NK-92 (cell line): ENCODE measurements around the gene LRRC15.

Experiments used
- DNase-seq: peaks from one replicate; lab custom pipeline; 2025; ENCODE audit not compliant: unreplicated experiment; lab: John Stamatoyannopoulos, UW

LRRC15 gene

DNA sequence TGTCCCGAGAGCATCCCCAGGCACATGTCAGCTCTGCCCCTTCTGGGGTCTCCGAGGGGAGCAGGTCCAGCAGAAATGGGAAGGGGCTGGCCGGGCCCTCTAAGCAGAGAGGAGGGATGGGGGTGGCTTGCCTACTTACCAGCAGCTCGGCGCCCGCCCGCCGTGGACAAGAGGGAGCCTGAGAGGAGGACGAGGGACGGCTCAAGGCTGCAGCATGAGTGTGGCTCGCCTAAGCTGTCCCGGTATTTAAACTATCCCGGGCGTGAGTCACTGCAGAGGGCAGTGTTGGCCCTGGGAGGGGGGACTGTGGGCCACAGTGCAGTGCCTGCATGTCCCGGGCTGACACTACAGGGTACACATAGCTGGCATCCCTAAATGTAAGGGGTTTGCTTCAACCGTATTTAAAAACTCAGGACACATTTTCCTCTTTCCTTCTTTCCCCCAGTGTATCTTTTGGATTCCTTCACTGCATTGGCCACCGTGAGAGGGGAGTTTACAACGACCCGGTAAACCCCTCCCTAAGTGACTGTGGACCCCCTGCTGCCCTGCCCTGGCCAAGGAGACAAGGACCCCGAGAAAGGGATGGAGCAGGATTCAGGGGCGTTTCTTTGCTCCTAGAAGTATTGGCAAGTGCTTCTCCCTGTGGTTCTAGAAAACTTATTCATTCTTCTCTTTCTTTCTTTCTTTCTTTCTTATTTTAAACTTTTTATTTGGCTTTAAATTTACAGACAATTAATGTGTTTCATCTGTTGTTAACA, at the start of gene LRRC15:
LRRC15 (minus strand) TSS at position 222 of the 758 bp plus-strand sequence. CDS start 8,700 bp downstream, outside the sequence.
- no peak for DNase-seq

DNA sequence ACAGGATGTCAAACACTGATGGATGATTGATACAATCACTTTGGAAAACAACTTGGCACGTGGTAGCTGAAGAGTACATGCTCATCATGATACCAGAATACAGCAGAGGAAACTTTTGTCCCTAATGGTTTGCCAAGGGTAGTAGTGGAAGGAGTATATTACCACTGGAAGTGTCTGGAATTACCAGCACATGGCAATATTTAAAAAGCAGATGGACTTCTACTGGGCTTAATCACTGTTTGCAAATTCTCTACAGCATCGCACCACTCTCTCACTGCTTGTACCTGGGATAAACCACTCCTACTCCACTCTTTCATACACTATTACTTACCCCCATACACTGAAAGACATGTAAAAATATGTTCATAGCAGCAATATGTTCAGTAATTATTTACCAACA, 49.1 kb upstream of the LRRC15 start:
- no peak for DNase-seq

DNA sequence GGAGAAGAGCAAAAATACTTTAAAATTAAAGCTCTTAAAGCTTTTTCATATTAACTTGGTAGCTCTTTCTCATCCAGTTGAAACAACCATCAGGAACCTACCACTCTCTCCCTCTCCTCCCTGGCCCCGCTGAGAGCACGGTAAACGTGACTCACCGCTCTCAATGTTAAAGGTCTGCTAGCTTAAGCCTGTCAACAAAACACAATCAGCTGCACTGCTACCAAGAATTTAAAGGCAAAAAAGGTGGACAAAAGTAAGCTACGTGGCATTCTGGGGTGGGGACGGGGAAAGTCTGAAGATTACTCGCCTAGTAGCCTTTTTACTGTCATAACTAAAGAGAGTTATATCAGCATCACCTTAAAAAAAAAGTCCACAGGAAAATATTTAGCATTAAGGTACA, 37.9 kb upstream of the LRRC15 start:
- no peak for DNase-seq

DNA sequence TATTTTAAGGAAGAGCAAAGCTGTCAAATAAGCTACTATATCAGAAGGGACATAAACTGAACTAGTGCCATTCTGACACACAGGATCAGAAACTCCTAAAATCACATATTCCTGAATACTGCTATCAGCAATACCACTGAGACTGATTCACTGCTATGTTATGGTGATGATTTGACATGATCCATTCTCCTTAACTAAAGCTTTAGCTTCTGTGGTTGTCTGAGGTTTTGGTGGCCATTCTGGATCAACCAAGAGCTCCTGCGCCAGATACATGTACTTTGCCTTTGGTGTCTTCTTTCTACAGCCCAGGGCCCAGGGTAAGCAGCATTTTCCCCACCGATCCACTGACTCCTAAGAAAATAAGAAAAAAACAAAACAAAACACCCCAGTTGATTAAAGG, 36.2 kb upstream of the LRRC15 start:
- DNase-seq, result no peak

DNA sequence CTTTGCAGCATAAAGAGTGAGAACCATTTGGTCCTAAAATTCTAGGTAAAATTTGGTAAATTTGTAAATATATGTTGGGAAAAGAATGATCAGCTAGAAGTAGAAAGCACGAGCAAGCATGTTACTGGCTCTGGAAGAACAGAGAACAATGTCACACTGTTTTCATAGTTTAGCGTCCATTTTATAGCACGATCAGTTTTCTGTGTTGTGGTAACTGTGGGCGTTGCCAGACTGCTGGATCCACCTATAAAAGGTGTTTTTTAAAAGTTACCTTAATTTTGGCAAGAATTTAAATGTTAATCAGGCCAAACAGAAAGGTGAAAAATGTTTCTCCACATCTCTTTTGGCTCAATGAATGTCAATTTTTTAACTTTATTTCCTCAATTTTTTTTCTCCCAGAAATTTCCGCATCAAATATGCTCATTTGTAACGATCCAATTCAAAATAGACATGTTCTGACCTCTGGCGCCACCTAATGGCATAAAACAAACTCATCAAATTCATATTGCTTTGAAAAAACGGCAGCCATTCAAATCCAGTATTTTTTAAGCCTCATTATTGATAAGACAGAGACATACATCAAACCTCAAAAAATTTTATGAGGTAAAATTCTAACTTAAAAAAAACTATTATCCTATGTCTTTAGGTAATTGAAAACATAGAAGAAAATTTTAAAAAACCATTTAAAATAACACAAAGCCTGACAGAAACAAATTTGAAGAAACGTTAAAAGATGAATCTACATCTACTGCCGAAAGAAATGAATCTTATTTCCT, 35.0 kb upstream of the LRRC15 start:
- DNase-seq, result no peak

DNA sequence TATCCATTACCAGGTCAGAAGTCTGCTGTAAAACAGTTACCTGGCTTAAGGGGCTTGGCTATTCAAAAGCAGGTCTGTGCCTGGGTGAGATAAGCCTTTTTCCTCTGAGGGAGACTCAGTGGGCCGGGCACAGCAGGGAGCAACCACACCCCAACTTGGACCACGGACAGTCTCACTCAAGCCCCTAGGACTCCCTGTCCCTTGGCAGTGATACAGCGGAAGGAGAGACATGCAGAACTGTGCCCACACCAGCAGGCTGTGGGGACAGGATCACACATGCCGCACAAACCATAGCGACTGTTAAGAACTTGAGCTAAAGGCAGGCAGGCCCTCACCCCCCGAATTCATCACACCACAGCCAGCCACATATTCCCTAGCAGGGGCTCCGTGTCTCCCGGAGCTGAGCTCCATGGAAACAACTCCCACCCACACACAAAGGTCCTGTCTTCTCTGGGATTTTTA, 32.4 kb upstream of the LRRC15 start:
- no peak for DNase-seq

DNA sequence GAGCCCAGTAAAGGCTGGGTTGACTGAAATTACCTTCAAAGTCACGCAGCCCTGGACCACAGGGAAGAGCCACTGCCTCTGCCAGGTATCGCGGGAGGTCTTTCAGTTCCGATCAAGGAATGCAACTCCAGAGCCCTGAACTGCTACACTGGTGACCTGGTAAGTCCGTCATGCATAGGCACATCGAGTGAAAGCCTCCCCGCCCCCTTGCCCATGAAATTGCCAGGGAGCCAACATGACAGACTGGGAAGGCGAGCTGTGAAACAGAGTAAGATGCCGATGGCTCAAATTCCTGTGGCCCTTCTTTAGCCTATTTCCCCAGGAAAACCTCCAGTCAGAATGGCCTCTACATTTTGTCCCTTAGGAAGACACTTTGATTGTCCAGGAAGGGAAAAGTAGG, 31.8 kb upstream of the LRRC15 start:
- DNase-seq, result no peak

DNA sequence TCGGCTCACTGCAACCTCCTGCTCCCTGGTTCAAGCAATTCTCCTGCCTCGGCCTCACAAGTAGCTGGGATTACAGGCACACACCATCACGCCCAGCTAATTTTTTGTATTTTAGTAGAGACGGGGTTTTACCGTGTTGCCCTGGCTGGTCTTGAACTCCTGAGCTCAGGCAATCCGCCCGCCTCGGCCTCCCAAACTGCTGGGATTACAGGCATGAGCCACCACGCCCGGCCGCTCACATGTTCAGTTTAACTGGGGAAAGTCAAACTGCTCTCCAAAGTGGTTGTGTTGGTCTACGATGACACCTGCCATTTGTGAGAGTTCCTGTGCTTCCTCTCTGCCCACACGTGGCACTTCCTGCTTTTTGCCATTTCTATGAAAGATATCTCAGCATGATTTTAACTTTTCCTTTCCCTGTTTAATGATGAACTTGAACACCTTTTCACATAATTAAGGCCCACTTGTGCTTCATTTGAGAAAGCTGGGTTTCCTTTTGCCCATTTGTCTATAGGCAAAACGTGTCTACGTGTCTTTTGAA, 30.4 kb upstream of the LRRC15 start:
- no peak for DNase-seq

DNA sequence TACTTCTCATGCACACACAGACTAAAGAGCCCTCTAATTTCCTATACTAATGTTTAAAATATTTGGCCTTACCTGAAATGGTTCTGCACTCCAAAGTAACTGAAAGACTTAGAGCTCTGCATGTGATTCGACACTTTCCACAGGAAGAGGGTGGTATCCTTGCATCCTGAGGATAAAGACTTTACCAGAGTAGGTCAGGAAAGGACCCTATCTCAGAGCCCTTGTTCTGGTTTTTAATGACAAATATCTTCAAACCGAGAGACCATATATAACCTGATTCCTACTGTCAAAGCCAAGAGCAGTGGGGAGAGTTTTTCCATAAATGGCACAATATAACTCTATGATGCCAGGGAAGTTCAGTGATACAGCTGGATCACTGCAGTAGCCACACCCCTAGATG, 29.6 kb upstream of the LRRC15 start, which contains the start of gene GP5:
GP5 (minus strand) TSS at position 101 of the 400 bp plus-strand sequence. CDS start 984 bp downstream, outside the sequence.
- DNase-seq, result no peak

DNA sequence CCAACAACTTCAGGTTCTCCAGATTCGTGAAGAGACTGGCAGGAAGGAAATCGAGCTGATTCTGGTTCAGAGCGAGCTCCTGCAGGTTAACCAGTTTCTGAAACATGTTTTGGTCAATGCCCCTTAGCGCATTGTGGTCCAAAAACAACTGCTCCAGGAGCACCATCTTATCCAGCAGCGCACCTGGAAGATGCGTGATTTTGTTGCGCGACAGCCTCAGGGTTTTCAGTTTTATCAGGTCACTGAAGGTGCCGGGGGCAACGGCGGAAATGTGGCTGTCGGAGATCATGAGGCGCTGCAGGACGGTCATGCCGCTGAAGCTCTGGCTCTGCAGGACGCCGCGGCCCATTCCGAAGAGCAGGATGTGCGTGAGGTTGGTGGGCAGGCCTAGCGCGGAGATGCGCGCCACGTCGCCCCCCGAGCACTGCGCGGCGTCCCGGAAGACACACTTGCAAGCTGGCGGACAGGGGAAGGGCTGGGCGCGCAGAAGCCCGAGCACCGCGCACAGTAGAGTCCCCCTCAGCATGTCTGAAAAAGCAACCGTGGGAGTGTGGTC, 28.3 kb upstream of the LRRC15 start:
- DNase-seq, result no peak

DNA sequence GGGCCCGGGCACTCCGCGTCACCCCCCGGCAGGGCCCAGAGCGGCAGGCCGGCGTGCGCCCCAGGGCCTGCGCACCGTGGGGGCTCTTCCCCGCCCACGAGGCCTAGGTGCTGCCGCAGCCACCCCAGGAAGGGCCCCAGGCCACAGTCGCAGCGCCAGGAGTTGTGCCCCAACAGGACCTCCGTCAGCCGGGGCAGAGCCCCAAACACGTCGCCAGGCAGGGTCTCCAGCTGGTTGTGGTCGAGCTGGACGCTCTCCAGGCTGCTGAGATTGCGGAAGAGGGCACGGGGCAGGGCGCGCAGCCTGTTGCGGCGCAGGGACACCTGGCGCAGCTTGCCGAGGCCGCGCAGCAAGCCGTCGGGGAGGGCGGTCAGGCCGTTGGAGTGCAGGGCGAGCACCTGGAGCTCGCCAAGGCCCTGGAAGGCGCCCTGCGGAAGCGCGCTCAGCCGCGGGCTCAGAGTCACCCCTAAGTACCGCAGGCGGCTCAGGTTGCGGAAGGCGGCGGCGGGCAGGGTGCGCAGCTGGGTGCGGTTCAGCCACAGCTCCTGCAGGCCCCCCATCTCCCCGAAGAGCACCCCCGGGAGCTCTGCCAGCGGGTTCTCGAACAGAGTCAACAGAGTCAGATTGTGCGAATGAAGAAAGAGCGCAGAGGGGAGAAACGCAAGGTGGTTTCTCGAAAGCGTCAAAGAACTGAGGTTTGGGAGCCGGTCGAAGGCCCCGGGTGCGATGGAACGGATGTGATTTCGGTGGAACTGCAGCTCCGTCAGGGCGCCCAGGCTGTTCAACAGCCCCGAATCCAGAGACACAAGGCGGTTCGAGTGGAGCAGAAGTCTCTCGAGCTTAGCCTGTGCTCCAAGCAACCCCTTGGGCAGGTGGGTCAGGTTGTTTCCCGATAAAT, 27.6 kb upstream of the LRRC15 start:
- no peak for DNase-seq

DNA sequence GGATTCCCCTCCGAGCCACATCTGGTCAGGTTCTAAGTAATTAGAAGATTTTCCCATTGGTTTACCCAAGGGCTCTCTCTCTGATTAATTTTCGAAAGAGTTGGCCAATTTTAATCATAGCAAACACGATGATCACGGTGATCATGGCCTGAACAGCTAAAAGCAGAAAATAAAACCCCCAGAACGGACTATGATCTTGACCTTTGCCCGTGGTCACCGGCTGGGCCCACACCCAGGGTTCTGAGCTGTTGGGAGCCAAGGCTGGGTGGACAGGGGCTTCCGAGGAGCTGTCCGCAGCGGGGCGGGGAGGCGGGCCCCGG, 27.0 kb upstream of the LRRC15 start:
- DNase-seq, result no peak

DNA sequence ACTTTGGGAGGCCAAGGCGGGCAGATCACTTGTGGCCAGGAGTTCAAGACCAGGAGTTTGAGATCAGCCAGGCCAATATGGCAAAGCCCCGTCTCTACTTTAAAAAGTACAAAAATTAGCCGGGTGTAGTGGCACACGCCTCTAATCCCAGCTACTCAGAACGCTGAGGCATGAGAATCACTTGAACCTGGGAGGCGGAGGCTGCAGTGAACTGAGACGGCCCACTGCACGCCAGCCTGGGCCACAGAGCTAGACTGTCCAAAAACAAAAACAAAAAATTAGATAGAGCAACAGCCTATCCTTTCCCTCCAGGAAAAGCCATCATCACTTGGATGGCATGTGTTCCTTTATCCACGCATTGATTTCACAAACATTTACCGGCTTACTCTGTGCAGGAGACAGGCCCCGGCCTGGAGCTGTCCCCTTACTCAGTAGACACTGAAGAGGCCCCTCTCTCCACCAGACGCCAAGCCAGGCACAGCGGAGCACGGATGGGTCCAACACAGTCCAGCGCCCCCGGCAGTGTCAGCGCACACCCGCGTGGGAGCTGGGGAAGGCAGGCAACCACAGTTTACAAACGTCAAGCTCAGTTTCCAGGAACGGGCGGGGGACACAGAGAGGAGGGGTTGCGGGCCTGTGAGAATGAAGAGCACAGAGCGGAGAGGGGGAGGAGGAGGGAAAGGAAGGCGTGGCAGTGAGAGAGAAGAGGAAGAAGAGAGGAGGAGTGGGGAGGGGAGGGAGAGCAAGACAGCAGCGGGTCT, 26.4 kb upstream of the LRRC15 start:
- no peak for DNase-seq

DNA sequence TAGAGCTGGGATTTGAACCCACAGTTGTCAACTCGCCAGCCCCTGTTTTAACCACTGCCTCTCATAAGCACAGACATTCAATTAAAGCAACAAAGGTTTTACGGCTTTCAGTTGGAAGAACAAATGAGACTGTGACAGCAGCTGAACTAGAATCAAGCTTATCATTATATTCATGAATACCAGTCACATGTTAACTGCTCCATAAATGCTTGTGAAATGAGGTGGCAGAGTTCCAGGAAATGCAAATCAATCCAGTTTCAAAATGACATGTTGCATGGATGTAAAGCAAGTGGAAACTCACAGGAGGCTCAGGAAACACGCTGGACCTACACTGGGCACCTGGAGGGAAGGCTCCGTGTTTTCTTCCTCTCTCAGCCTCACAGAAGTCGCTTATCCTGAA, 25.7 kb upstream of the LRRC15 start:
- no peak for DNase-seq

DNA sequence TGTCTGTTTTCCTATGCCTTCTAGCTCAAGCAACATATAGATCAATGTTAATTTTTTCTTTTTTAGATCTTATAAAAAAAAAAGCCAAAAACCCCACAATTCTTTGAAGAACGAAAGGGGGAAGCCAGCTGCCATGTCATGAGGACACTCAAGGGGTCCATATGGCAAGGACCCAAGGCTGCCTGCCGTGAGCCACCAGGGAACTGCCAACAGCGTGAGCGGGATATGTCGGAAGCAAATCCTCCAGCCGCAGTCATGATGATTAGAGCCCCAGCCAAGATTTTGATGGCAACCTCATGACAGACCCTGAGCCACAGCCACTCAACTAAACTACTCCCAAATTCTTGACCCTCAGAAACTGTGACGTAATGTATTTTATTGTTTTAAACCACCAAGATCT, 23.0 kb upstream of the LRRC15 start:
- DNase-seq, result no peak

DNA sequence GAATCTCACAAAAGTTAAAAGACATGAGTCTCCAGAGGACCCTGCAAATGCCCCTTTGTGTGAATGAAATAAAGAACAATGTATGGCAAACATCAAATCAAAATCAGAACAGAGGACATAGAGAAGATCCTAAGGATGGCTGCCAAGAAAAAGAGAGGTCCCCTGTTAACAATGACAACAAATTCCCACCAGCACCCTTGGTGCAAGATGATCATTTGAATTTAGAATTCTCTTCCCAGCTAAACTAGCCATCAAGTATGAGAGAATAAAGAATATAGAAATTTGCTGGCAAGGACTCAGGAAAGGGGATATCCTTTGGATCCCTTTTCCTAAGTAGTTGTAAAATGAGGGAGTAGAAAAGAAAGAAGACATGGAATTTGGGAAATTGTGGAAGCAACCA, 21.3 kb upstream of the LRRC15 start:
- DNase-seq, result no peak

DNA sequence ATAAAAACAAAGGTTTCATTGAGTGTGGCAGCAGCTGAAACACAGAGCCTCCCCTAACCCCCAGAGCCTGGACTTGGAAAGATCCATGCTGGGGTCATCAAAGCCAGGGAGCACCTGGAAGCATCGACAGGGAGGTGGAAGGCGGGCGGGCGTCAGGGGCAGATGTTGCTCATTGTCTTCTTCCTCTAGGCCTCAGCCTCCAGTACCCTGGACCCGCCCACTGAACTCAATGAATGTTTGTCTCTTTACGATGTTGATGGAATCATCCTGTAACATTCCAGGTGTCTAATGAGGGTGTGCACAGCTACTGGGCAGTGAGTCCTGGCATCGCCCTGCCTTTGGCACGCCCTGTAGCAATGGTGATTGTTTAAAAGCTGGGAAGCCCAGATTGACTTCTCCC, 19.7 kb upstream of the LRRC15 start:
- no peak for DNase-seq

DNA sequence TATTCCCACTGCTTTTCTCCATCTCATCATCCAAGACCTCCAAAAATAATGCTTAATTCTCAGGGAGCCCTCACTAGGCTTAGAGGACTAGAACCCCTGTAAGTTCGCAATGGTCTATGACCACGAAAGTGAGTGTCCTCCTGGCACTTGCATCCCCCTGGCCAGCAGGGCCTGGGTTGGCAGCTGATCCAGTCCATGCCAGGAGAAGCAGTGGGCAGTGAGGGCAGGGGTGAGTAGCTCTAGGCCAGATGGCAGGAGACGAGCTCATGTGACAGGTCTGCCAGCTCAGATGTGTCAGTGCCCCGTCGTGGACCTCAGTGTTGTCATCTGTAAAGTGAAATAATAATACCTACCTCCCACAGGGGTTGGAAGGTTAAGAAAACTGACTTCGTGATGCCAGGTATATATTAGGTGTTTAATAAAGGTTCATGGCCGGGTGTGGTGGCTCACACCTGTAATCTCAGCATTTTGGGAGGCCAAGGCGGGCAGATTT, 18.4 kb upstream of the LRRC15 start:
- no peak for DNase-seq

DNA sequence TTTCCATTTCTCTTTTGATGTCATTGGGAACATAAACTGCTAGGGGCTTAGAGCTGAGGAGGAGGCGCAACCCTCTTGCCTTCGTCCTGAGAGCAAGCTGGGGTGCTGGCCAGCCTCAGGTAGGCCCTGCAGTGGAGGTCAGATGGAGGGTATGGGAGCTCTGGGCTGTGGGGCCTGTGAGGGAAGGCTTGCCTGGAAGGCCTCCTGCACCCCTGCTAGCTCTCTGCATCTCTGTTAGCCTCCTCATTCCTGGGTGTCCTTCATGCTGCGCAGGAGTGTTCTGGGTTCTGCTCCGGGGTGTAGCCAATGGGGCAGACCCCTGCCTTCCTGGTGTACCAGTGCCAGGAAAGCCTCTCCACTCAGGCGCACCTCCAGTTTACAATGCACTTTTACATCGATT, 17.7 kb upstream of the LRRC15 start:
- no peak for DNase-seq

DNA sequence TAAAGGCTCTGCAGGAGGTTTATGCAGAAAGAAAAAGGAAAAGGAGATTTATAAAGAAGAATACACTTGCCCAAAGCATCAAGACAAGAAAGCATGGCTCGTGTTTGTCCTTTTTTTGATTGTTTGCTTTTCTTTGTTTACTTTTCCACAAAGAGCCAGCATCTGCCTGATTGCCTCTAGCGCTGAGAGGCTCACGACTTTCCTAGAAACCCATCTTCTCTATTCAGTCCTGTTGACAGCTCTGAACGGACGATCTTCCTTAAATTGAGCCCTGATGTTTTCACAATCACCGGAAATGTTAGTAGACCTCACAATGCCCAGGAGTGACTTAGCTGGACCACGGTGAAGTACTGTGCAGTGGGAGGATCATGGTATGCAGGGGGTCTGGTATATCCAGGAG, 17.1 kb upstream of the LRRC15 start:
- no peak for DNase-seq
